Endodermal cell (in vitro differentiated cells): ENCODE measurements around the gene AKNAD1. TPM values are rescaled to one million over a fixed set of nuclear protein-coding genes. Genes with fewer than 3 reads are reported as not detected.
A peak's percentile ranks its signal among the peaks of the same experiment; 100 is the strongest.
"Not testable (repeated sequence)": the region's sequence is repeated elsewhere in the genome, so short reads cannot be mapped to it uniquely, and the experiment has no call there.

Source experiments
- DNase-seq: peaks from one replicate; pipeline ENCODE4 v3.0.0-alpha.2; 2017
- H3K27ac ChIP-seq: 2 replicates; pipeline ENCODE4 v1.5.1; 2013; ENCODE audit warnings: mild to moderate bottlenecking, low read depth, low read length, moderate library complexity
- H3K27me3 ChIP-seq: 2 replicates; pipeline ENCODE4 v1.6.1; 2013; ENCODE audit warnings: mild to moderate bottlenecking, low read length, moderate library complexity; ENCODE audit not compliant: insufficient read depth, control insufficient read depth, poor library complexity, severe bottlenecking
- H3K36me3 ChIP-seq: 2 replicates; pipeline ENCODE4 v1.7.0; 2013; ENCODE audit warnings: mild to moderate bottlenecking, low read length, moderate library complexity; ENCODE audit not compliant: control insufficient read depth, insufficient read depth
- H3K4me1 ChIP-seq: one replicate; pipeline ENCODE4 v1.7.0; 2013; ENCODE audit warnings: low read length; ENCODE audit not compliant: control insufficient read depth, insufficient read depth
- H3K4me3 ChIP-seq: 2 replicates; pipeline ENCODE4 v1.5.1; 2013; ENCODE audit warnings: mild to moderate bottlenecking, low read length, moderate library complexity
- H3K9ac ChIP-seq: 2 replicates; pipeline ENCODE4 v1.6.1; 2013; ENCODE audit warnings: mild to moderate bottlenecking, low read length, moderate library complexity; ENCODE audit not compliant: poor library complexity, severe bottlenecking; ENCODE audit errors: extremely low read depth
- H3K9me3 ChIP-seq: 2 replicates; pipeline ENCODE4 v1.6.1; 2013; ENCODE audit warnings: mild to moderate bottlenecking, low read length, moderate library complexity; ENCODE audit not compliant: control insufficient read depth
- H3K27ac Mint-ChIP-seq: 2 replicates; pipeline ENCODE4 v1.8.0; 2020; ENCODE audit warnings: mixed read lengths
- H3K27me3 Mint-ChIP-seq: 2 replicates; pipeline ENCODE4 v1.8.0; 2021; ENCODE audit warnings: mild to moderate bottlenecking, mixed read lengths; ENCODE audit not compliant: insufficient read depth
- H3K36me3 Mint-ChIP-seq: 2 replicates; pipeline ENCODE4 v1.8.0; 2020; ENCODE audit warnings: low read depth, mixed read lengths
- H3K4me1 Mint-ChIP-seq: 2 replicates; pipeline ENCODE4 v1.8.0; 2020; ENCODE audit warnings: mixed read lengths
- H3K4me3 Mint-ChIP-seq: 2 replicates; pipeline ENCODE4 v1.8.0; 2020; ENCODE audit warnings: mild to moderate bottlenecking, moderate library complexity, mixed read lengths
- H3K9me3 Mint-ChIP-seq: 2 replicates; pipeline ENCODE4 v1.8.0; 2020; ENCODE audit warnings: mild to moderate bottlenecking, mixed read lengths
- CTCF ChIP-seq: fragments of 200-600 bp; sonication (generic); conservative IDR thresholded peaks from 2 replicates; pipeline ENCODE4 v1.5.0; 2021; ENCODE audit warnings: antibody characterized with exemption, mild to moderate bottlenecking
- WGBS, 2 experiments: methylation state at CpG; one replicate each; pipeline versions ENCODE4 v1.1.5 to v1.1.7; 2013; ENCODE audit warnings: missing lambda C conversion rate in 2 of 2, mixed read lengths in 1 of 2; ENCODE audit not compliant: insufficient coverage in 1 of 2, insufficient read length in 1 of 2; 5-methylcytosine and 5-hydroxymethylcytosine counted together
- total RNA-seq, 2 donors: library from RNA; stranded (reverse); fragmentation: NEBNext Ultra II Directional in 1 of 2; extraction: Animal tissue kit (Norgen Biotek cat#: 25700) in 1 of 2; gene quantifications; 2 replicates in 1 of 2; 3 replicates in 1 of 2; pipeline ENCODE4 v1.2.1, GENCODE V29; 2021

AKNAD1 gene
- total RNA-seq, 2 donors from 2014 or later: 0.20 to 2.0 TPM

GRCh38 chr1:108785880-108786279, 71.0 kb downstream of the AKNAD1 start:
- Histone ChIP-seq H3K27ac (no peak overlapping the region), H3K4me1 (no peaks in the 10 kb centered on the region), H3K4me3 (peak overlapping the region; percentile 63), H3K27me3 (no peaks in the 10 kb centered on the region), H3K36me3 (peaks cover 80% of the 10 kb centered on the region), H3K9ac (no peak overlapping the region), H3K9me3 (peaks cover 77% of the 10 kb centered on the region)
- no peaks in the 10 kb centered on the region for H3K4me1 Mint-ChIP-seq
- peaks cover 65% of the 10 kb centered on the region for H3K9me3 Mint-ChIP-seq
- peaks cover 95% of the 10 kb centered on the region for H3K36me3 Mint-ChIP-seq
- no peak overlapping the region for H3K4me3 Mint-ChIP-seq
- no peak for TF ChIP-seq CTCF
- 89 to 91% methylated on average over 1 to 2 of the region's 2 CpGs for WGBS, 2 experiments
- no peak for DNase-seq
- no peak overlapping the region for H3K27ac Mint-ChIP-seq
- no peaks in the 10 kb centered on the region for H3K27me3 Mint-ChIP-seq

DNA sequence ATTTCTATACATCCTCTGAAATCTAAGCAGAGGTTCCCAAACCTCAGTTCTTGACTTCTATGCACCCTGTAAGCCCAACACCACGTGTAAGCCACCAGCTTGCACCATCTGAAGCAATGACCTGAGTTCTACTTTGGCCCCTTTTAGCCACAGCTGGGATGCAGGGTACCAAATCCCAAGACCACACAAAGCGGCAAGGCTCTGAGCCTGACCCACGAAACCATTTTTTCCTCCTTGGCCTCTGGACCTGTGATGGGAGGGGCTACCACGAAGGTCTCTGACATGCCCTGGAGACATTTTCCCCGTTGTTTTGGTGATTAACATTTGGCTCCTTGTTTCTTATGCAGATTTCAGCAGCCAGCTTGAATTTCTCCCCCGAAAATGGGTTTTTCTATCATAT, 71.6 kb downstream of the AKNAD1 start:
- Histone ChIP-seq H3K9ac (no peak overlapping the region), H3K4me3 (peak overlapping the region; percentile 63), H3K27ac (no peak overlapping the region), H3K27me3 (no peaks in the 10 kb centered on the region), H3K9me3 (peaks cover 74% of the 10 kb centered on the region), H3K4me1 (no peaks in the 10 kb centered on the region), H3K36me3 (peaks cover 77% of the 10 kb centered on the region)
- TF ChIP-seq CTCF: no peak
- Mint-ChIP-seq H3K27ac (no peak overlapping the region), H3K4me3 (no peak overlapping the region), H3K9me3 (peaks cover 64% of the 10 kb centered on the region), H3K27me3 (no peaks in the 10 kb centered on the region), H3K36me3 (peaks cover 96% of the 10 kb centered on the region), H3K4me1 (no peaks in the 10 kb centered on the region)
- peak; percentile 50 for DNase-seq
- 93 to 96% methylated on average over 5 to 6 of the region's 6 CpGs for WGBS, 2 experiments

DNA sequence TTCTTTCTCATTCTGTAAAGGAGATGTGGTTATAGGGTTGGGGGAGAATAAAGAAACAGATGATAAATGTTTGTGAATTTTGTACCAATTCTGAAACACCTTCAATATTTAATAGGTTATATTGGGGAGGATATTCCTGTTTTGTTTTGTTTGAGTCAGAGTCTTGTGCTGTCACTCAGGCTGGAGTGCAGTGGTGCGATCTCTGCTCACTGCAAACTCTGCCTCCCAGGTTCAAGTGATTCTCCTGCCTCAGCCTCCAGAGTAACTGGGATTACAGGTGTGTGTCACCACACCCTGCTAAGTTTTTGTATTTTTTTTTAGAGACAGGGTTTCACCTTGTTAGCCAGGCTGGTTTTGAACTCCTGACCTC, 75.3 kb downstream of the AKNAD1 start:
- H3K27me3 ChIP-seq, H3K4me1 ChIP-seq, H3K27ac Mint-ChIP-seq, H3K4me3 Mint-ChIP-seq, DNase-seq, H3K9ac ChIP-seq, H3K4me1 Mint-ChIP-seq, H3K27me3 Mint-ChIP-seq, H3K27ac ChIP-seq, H3K4me3 ChIP-seq: not testable (repeated sequence)
- Mint-ChIP-seq H3K36me3 (peaks cover 77% of the 10 kb centered on the region), H3K9me3 (peaks cover 37% of the 10 kb centered on the region)
- peaks cover 91% of the 10 kb centered on the region for H3K36me3 ChIP-seq
- peaks cover 56% of the 10 kb centered on the region for H3K9me3 ChIP-seq
- 93 to 100% methylated on average over 1 of the region's 1 CpG for WGBS, 2 experiments

DNA sequence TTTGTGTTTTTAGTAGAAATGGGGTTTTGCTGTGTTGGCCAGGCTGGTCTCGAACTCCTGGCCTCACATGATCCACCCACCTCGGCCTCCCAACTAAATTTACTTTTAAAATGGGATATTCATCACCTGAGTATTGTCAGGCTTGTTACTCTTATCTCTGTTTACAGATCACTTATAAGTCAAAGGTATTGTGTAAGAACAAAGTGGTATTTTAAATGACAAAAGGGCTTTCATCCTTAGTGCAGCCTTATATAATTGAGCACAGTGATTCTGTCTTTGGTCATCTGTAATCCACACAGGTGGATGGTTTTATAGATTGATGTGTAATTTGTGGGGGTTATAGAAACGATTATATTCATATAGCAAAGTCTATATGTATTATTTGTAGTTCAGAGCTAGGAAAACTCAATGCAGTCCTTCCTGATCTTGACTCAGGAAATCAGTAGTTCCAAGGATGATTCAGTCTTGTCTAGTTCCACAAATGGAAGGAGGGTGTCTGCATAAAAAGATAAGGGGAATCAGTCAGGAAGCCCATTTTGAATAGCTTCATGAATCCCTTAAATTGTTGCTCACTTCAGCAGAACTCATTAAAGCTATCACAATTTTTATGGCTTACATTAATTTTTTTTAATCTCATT, 75.8 kb downstream of the AKNAD1 start:
- 90% methylated on average over 3 of the region's 3 CpGs; no CpG with 5 or more reads in 1 of the 2 experiments for WGBS, 2 experiments
- Histone ChIP-seq H3K4me1 (no peaks in the 10 kb centered on the region), H3K4me3 (no peak overlapping the region), H3K36me3 (peaks cover 91% of the 10 kb centered on the region), H3K9ac (no peak overlapping the region), H3K27me3 (no peaks in the 10 kb centered on the region), H3K9me3 (peaks cover 51% of the 10 kb centered on the region), H3K27ac (no peak overlapping the region)
- peaks cover 72% of the 10 kb centered on the region for H3K36me3 Mint-ChIP-seq
- no peaks in the 10 kb centered on the region for H3K27me3 Mint-ChIP-seq
- no peak for DNase-seq
- H3K27ac Mint-ChIP-seq: no peak overlapping the region
- H3K9me3 Mint-ChIP-seq: peaks cover 32% of the 10 kb centered on the region
- no peak for TF ChIP-seq CTCF
- H3K4me3 Mint-ChIP-seq: no peak overlapping the region
- no peaks in the 10 kb centered on the region for H3K4me1 Mint-ChIP-seq
